H9 (cell line): ENCODE data around the gene SMARCA1. TPM values are rescaled to one million over a fixed set of nuclear protein-coding genes. Genes with fewer than 3 reads are reported as not detected.

ENCODE experiments used
- DNase-seq: peaks from one replicate; pipeline ENCODE4 v3.0.0-alpha.2; 2017
- H2AFZ ChIP-seq: one replicate; pipeline ENCODE4 v1.6.1; 2013; ENCODE audit warnings: mild to moderate bottlenecking, low read length, control low read depth, moderate library complexity
- H2AK5ac ChIP-seq: 2 replicates; pipeline ENCODE4 v1.6.1; 2013; ENCODE audit warnings: low read length, control low read depth, mixed read lengths; ENCODE audit not compliant: insufficient read length
- H2BK120ac ChIP-seq: one replicate; pipeline ENCODE4 v1.6.1; 2013; ENCODE audit warnings: low read depth, mild to moderate bottlenecking, low read length, control low read depth, inconsistent platforms; ENCODE audit not compliant: poor library complexity, severe bottlenecking
- H2BK12ac ChIP-seq: 2 replicates; pipeline ENCODE4 v1.6.1; 2013; ENCODE audit warnings: low read length, control low read depth, mixed read lengths, low read depth; ENCODE audit not compliant: insufficient read length
- H2BK15ac ChIP-seq: 2 replicates; pipeline ENCODE4 v1.6.1; 2013; ENCODE audit warnings: low read depth, low read length, control low read depth
- H2BK20ac ChIP-seq: one replicate; pipeline ENCODE4 v1.6.1; 2013; ENCODE audit warnings: low read depth, mild to moderate bottlenecking, low read length, control low read depth, inconsistent platforms; ENCODE audit not compliant: poor library complexity, severe bottlenecking
- H2BK5ac ChIP-seq: 2 replicates; pipeline ENCODE4 v1.6.1; 2013; ENCODE audit warnings: low read length, control low read depth, mixed read lengths; ENCODE audit not compliant: insufficient read length
- H3K14ac ChIP-seq: 2 replicates; pipeline ENCODE4 v1.6.1; 2013; ENCODE audit warnings: low read length, control low read depth; ENCODE audit not compliant: insufficient read depth
- H3K18ac ChIP-seq: 2 replicates; pipeline ENCODE4 v1.6.1; 2013; ENCODE audit warnings: low read depth, mild to moderate bottlenecking, mixed read lengths, low read length, control low read depth; ENCODE audit not compliant: insufficient read length
- H3K23ac ChIP-seq: 2 replicates; pipeline ENCODE4 v1.6.1; 2013; ENCODE audit warnings: low read length, control low read depth, mixed read lengths, low read depth; ENCODE audit not compliant: insufficient read length
- H3K23me2 ChIP-seq: 2 replicates; pipeline ENCODE4 v1.6.1; 2013; ENCODE audit warnings: low read depth, mild to moderate bottlenecking, mixed read lengths, low read length, control low read depth; ENCODE audit not compliant: insufficient read length, poor library complexity, severe bottlenecking
- H3K27ac ChIP-seq: 2 replicates; pipeline ENCODE4 v1.5.1; 2013; ENCODE audit warnings: low read length, control low read depth, mixed read lengths, low read depth; ENCODE audit not compliant: insufficient read length
- H3K27me3 ChIP-seq: 2 replicates; pipeline ENCODE4 v1.6.1; 2013; ENCODE audit warnings: low read length, control low read depth, inconsistent platforms; ENCODE audit not compliant: insufficient read depth
- H3K4ac ChIP-seq: 2 replicates; pipeline ENCODE4 v1.6.1; 2013; ENCODE audit warnings: low read depth, mild to moderate bottlenecking, control low read depth, inconsistent platforms, low read length, moderate library complexity
- H3K4me1 ChIP-seq: 2 replicates; pipeline ENCODE4 v1.6.1; 2013; ENCODE audit warnings: low read length, control low read depth, inconsistent platforms; ENCODE audit not compliant: insufficient read depth
- H3K4me2 ChIP-seq: 2 replicates; pipeline ENCODE4 v1.6.1; 2013; ENCODE audit warnings: low read length, control low read depth, mixed read lengths; ENCODE audit not compliant: insufficient read length, insufficient read depth
- H3K56ac ChIP-seq: 2 replicates; pipeline ENCODE4 v1.6.1; 2013; ENCODE audit warnings: low read depth, mild to moderate bottlenecking, mixed read lengths, low read length, control low read depth; ENCODE audit not compliant: insufficient read length
- H3K79me1 ChIP-seq: 2 replicates; pipeline ENCODE4 v1.6.1; 2013; ENCODE audit warnings: low read depth, mild to moderate bottlenecking, moderate library complexity, low read length, control low read depth, inconsistent platforms; ENCODE audit not compliant: insufficient read depth, poor library complexity, severe bottlenecking
- H3K79me2 ChIP-seq: 2 replicates; pipeline ENCODE4 v1.6.1; 2013; ENCODE audit warnings: low read length, control low read depth, inconsistent platforms; ENCODE audit not compliant: insufficient read depth
- H3K9ac ChIP-seq: 2 replicates; pipeline ENCODE4 v1.6.1; 2013; ENCODE audit warnings: low read length, control low read depth, mixed read lengths; ENCODE audit not compliant: insufficient read length; ENCODE audit errors: extremely low read depth
- H3K9me3 ChIP-seq: one replicate; pipeline ENCODE4 v1.6.1; 2013; ENCODE audit warnings: low read depth, low read length, inconsistent platforms; ENCODE audit not compliant: control insufficient read depth
- H3T11ph ChIP-seq: one replicate; pipeline ENCODE4 v1.6.1; 2013; ENCODE audit warnings: mild to moderate bottlenecking, low read length, control low read depth, inconsistent platforms
- H4K20me1 ChIP-seq: one replicate; pipeline ENCODE4 v1.6.1; 2013; ENCODE audit not compliant: control insufficient read depth, insufficient read length, insufficient read depth
- H4K5ac ChIP-seq: 2 replicates; pipeline ENCODE4 v1.6.1; 2013; ENCODE audit warnings: low read depth, mild to moderate bottlenecking, mixed read lengths, low read length, control low read depth; ENCODE audit not compliant: insufficient read length
- H4K8ac ChIP-seq: replicated peaks from 2 replicates; pipeline ENCODE4 v1.6.1; 2013; ENCODE audit warnings: low read length, control low read depth, mixed read lengths, low read depth; ENCODE audit not compliant: insufficient read length
- H4K91ac ChIP-seq: 2 replicates; pipeline ENCODE4 v1.6.1; 2013; ENCODE audit warnings: low read depth, mild to moderate bottlenecking, moderate library complexity, mixed read lengths, low read length, control low read depth; ENCODE audit not compliant: insufficient read length
- H3K27ac Mint-ChIP-seq, 3 experiments: 2 replicates in 2 of 3; 3 replicates in 1 of 3; pipeline ENCODE4 v1.8.0; 2020 to 2021; ENCODE audit warnings: mixed read lengths in 3 of 3, mild to moderate bottlenecking in 1 of 3, moderate library complexity in 1 of 3
- H3K27me3 Mint-ChIP-seq: 2 replicates; pipeline ENCODE4 v1.8.0; 2021; ENCODE audit warnings: low read depth, mild to moderate bottlenecking, moderate library complexity, mixed read lengths
- H3K36me3 Mint-ChIP-seq, 3 experiments: 2 replicates in 2 of 3; 3 replicates in 1 of 3; pipeline ENCODE4 v1.8.0; 2020 to 2021; ENCODE audit warnings: low read depth in 3 of 3, mixed read lengths in 3 of 3; ENCODE audit not compliant: insufficient read depth in 1 of 3
- H3K4me1 Mint-ChIP-seq, 2 experiments: 2 replicates each; pipeline ENCODE4 v1.8.0; 2020; ENCODE audit warnings: mixed read lengths in 2 of 2
- H3K4me3 Mint-ChIP-seq, 2 experiments: 2 replicates in 1 of 2; 3 replicates in 1 of 2; pipeline ENCODE4 v1.8.0; 2020 to 2021; ENCODE audit warnings: mild to moderate bottlenecking in 2 of 2, mixed read lengths in 2 of 2, moderate library complexity in 1 of 2
- H3K9me3 Mint-ChIP-seq, 2 experiments: 2 replicates in 1 of 2; 3 replicates in 1 of 2; pipeline ENCODE4 v1.8.0; 2020; ENCODE audit warnings: mild to moderate bottlenecking in 2 of 2, mixed read lengths in 2 of 2, moderate library complexity in 1 of 2
- CTCF ChIP-seq: fragments of 200-600 bp; sonication (generic); conservative IDR thresholded peaks from 3 replicates; pipeline ENCODE4 v1.8.0; 2021; ENCODE audit warnings: antibody characterized with exemption, mild to moderate bottlenecking
- WGBS: extraction: QIAGEN DNeasy Blood & Tissue Kit; methylation state at CpG from one replicate; pipeline ENCODE4 v1.1.7; 2013; ENCODE audit warnings: missing lambda C conversion rate, low lambda C conversion rate, mixed read lengths; ENCODE audit not compliant: insufficient read length; ENCODE audit errors: extremely low coverage; 5-methylcytosine and 5-hydroxymethylcytosine counted together
- total RNA-seq: library from RNA; stranded (reverse); gene quantifications from 2 replicates; pipeline ENCODE4 v1.2.1, GENCODE V29; 2021

The SMARCA1 gene
- total RNA-seq, 1 experiment from 2014 or later: 105 TPM

- peaks cover 47 to 82% (median 78%) of the 10 kb centered on the region in 3 experiments for H3K36me3 Mint-ChIP-seq
- H3K23ac ChIP-seq: no peak overlapping the region
- H3K79me1 ChIP-seq: no peaks in the 10 kb centered on the region
- H3K18ac ChIP-seq: no peak overlapping the region
- no peak for TF ChIP-seq CTCF
- H2AFZ ChIP-seq: no peak overlapping the region
- H4K91ac ChIP-seq: no peak overlapping the region
- no peak overlapping the region for H2BK120ac ChIP-seq
- no peaks in the 10 kb centered on the region for H3K23me2 ChIP-seq
- no peak overlapping the region for H2BK12ac ChIP-seq
- H4K20me1 ChIP-seq: no peaks in the 10 kb centered on the region
- no peak overlapping the region for H3K27ac ChIP-seq
- DNase-seq: no peak
- no peaks in the 10 kb centered on the region for H3K9me3 Mint-ChIP-seq
- H3K79me2 ChIP-seq: no peaks in the 10 kb centered on the region
- H4K5ac ChIP-seq: no peak overlapping the region
- H2BK15ac ChIP-seq: no peak overlapping the region
- no peak overlapping the region for H3T11ph ChIP-seq
- no peaks in the 10 kb centered on the region for H3K27me3 ChIP-seq
- no peak overlapping the region for H3K56ac ChIP-seq
- H3K9ac ChIP-seq: no peak overlapping the region
- no peak overlapping the region for H2AK5ac ChIP-seq
- H2BK5ac ChIP-seq: no peak overlapping the region
- peak overlapping the region in 1 of 3 experiments; percentile 57; a peak in 1 of 7 replicates for H3K27ac Mint-ChIP-seq
- H3K4me1 ChIP-seq: no peaks in the 10 kb centered on the region
- WGBS: no CpG with 5 or more reads among the region's 7 CpGs
- no peak overlapping the region for H3K4me2 ChIP-seq
- no peaks in the 10 kb centered on the region for H3K27me3 Mint-ChIP-seq
- no peak overlapping the region for H3K14ac ChIP-seq
- H3K9me3 ChIP-seq: no peaks in the 10 kb centered on the region
- no peak overlapping the region for H3K4me3 Mint-ChIP-seq
- H3K4ac ChIP-seq: no peak overlapping the region
- H2BK20ac ChIP-seq: no peak overlapping the region
- no peak overlapping the region for H4K8ac ChIP-seq
- peaks cover 0 to 2% of the 10 kb centered on the region in 2 experiments; a peak in 1 of 4 replicates for H3K4me1 Mint-ChIP-seq
Observed at GRCh38 chrX:129510331-129510730, 13.0 kb downstream of the SMARCA1 start.
